HEK293T (cell line): Measurements from ENCODE around the gene ASB16.

Experiments used
- CTCF ChIA-PET: fragments of 350-600 bp; formaldehyde crosslinking; extraction: SDS; loops from one replicate; lab custom pipeline; 2021; ENCODE audit warnings: antibody characterized with exemption, inconsistent platforms; lab: Yijun Ruan, JAX
- POLR2A ChIA-PET: fragments of 350-600 bp; formaldehyde crosslinking; extraction: SDS; loops from one replicate; lab custom pipeline; 2020; ENCODE audit warnings: antibody characterized with exemption, inconsistent platforms; lab: Yijun Ruan, JAX
- DNase-seq: peaks from one replicate; pipeline ENCODE4 v3.0.0; 2012; ENCODE audit warnings: mixed read lengths; ENCODE audit errors: extremely low spot score
- ARNT ChIP-seq: fragments of 450-650 bp; IDR thresholded peaks from 2 replicates; pipeline ENCODE4 v1.6.1; 2017; ENCODE audit warnings: mild to moderate bottlenecking
- BHLHE40 ChIP-seq: fragments of 450-650 bp; IDR thresholded peaks from 2 replicates; pipeline ENCODE4 v1.6.1; 2016; ENCODE audit warnings: mild to moderate bottlenecking, moderate library complexity, borderline replicate concordance
- CTBP1 ChIP-seq: fragments of 450-650 bp; IDR thresholded peaks from 2 replicates; pipeline ENCODE4 v1.6.1; 2016; ENCODE audit warnings: borderline replicate concordance
- ELF4 ChIP-seq: fragments of 450-650 bp; IDR thresholded peaks from 2 replicates; pipeline ENCODE4 v1.6.1; 2017; ENCODE audit warnings: antibody characterized with exemption
- FOXA1 ChIP-seq: fragments of 450-650 bp; IDR thresholded peaks from 2 replicates; pipeline ENCODE4 v1.6.1; 2016; ENCODE audit warnings: mild to moderate bottlenecking
- FOXK2 ChIP-seq: fragments of 450-650 bp; IDR thresholded peaks from 2 replicates; pipeline ENCODE4 v1.6.1; 2016; ENCODE audit warnings: mild to moderate bottlenecking
- FOXM1 ChIP-seq: fragments of 450-650 bp; IDR thresholded peaks from 2 replicates; pipeline ENCODE4 v1.6.1; 2017; ENCODE audit warnings: mild to moderate bottlenecking, borderline replicate concordance
- HDGF ChIP-seq: fragments of 450-650 bp; IDR thresholded peaks from 2 replicates; pipeline ENCODE4 v1.6.1; 2017; ENCODE audit warnings: antibody characterized with exemption, borderline replicate concordance
- L3MBTL2 ChIP-seq: fragments of 450-650 bp; conservative IDR thresholded peaks from 2 replicates; pipeline ENCODE4 v1.6.1; 2016; ENCODE audit warnings: mild to moderate bottlenecking
- LEF1 ChIP-seq: fragments of 450-650 bp; IDR thresholded peaks from 2 replicates; pipeline ENCODE4 v1.6.1; 2017; ENCODE audit warnings: mild to moderate bottlenecking, borderline replicate concordance
- NFRKB ChIP-seq: fragments of 450-650 bp; IDR thresholded peaks from 2 replicates; pipeline ENCODE4 v1.6.1; 2016; ENCODE audit warnings: mild to moderate bottlenecking, moderate library complexity
- PKNOX1 ChIP-seq: fragments of 450-650 bp; IDR thresholded peaks from 2 replicates; pipeline ENCODE4 v1.6.1; 2016
- SP1 ChIP-seq: fragments of 450-650 bp; IDR thresholded peaks from 2 replicates; pipeline ENCODE4 v1.6.1; 2017
- SUZ12 ChIP-seq: fragments of 450-650 bp; IDR thresholded peaks from 2 replicates; pipeline ENCODE4 v1.6.1; 2016; ENCODE audit warnings: mild to moderate bottlenecking
- TARDBP ChIP-seq: fragments of 450-650 bp; IDR thresholded peaks from 2 replicates; pipeline ENCODE4 v1.6.1; 2016
- ZNF384 ChIP-seq: fragments of 450-650 bp; IDR thresholded peaks from 2 replicates; pipeline ENCODE4 v1.6.1; 2016

The ASB16 gene

GRCh38 chr17:44197980-44198720, 27.6 kb downstream of the ASB16 start:
- ChIA-PET POLR2A (interaction anchor here (4.0 to 6.1 kb wide), 2 partner anchors 12 to 21 kb away, joined by 27 to 31 read pairs; partner anchors contain the start of genes TMUB2 and UBTF), CTCF (interaction anchor here (0.6 kb wide), 1 partner anchor 13 kb away, joined by 5 read pairs; no protein-coding TSS in a partner anchor)
- DNase-seq: no peak
- TF ChIP-seq FOXA1 (no peak), LEF1 (no peak), ZNF384 (no peak), CTBP1 (no peak), TARDBP (no peak), FOXM1 (no peak), L3MBTL2 (no peak), FOXK2 (no peak), SUZ12 (no peak), BHLHE40 (no peak), PKNOX1 (no peak), ARNT (no peak)

DNA sequence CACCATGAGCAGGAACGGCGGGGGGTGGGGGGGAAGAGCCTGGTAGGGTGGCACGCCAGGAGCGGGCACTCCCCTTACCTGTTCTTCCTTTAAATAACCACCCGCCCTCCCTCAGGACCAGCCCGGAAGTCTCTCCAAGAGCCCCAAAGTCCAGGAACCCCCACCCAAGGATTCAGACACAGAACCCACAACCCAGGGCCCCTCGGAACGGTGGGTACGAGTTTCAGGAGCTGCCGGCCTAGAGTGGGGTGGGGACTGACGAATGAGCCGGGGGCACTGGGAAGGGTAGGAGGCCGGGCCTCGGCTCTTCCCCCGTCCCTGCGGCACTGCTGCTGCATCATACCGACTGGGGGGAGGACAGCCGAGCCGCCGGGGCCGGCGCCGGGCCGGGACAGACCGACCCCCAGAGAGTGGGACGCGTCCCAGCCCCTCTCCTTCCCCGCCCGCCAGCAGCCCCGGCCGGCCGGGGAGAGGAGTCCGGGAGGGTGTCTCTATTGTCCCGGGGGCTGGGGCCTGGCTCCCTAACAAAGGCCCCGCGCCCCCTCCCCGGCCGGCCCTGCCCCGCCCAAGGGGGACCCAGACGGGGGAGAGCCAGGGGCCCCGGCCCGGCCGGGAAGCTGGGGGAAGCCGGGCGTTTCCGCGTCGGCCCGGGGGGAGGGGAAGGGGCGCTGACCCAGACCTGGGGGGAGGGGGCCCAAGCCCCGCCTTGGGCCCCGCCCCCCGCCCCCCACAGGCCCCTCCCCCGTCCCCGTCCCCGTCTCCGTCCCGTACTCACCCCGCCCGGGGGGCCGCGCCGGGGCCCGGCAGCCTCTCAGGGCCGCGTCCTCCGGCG, 28.4 kb downstream of the ASB16 start:
- ChIA-PET CTCF (interaction anchor here (0.6 kb wide), 1 partner anchor 14 kb away, joined by 5 read pairs; no protein-coding TSS in a partner anchor), POLR2A (interaction anchor here (1.0 to 6.1 kb wide), 5 partner anchors 11 to 123 kb away, joined by 3 to 31 read pairs (median 14); partner anchors contain the start of genes HDAC5, TMUB2 and UBTF)
- no peak for TF ChIP-seq TARDBP
- no peak for TF ChIP-seq ZNF384
- no peak for TF ChIP-seq ELF4
- peak; percentile 76 for DNase-seq

DNA sequence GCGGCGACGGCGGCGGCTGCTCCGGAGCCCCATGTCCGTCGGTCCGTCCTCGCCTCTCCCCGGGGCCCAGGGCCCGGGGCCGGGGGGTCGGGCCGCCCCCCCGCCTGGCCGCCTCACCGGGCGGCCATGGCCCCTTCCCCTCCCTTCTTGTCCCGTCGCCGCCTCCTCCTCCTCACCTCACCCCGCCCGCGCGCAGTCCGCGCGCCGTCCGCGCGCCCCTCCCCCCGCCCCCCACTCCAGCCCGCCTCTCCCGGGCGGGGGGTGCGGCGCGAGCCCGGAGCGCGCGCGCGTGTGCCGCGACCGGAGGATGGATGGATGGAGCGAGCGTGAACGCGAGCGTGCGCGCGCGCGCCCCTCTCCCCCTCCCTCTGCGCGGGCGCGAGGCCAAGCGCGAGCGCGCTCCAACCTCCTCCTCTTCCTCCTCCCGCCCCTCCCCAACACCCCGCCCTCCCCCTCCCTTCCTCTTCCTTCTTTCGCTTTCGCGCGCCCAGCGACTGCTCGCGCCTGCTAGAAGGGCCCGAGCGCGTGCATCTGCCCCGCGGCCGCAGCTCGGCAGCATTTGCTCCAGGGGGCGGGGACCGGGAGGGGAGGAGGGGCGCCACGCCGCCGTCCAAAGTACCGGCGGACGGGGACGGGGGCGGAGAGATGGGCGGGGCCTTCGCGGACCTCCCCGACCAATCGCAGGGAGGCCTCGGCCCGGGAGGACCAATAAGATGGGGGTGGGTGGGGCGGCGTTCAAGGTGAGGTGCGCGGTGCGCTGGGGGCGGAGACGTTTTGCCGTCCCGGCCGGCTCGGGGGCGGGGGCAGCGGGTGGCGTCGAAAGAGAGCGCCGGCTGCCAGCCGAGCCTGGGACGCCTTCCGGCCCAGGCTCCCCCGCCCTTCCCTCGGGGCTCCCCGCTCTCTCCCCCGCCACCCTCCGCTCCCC, 29.3 kb downstream of the ASB16 start, which contains the start of gene ATXN7L3:
TSS of gene ATXN7L3 (minus strand) at position 332 of the 925 bp plus-strand sequence. CDS start 1,814 bp downstream, outside the sequence.
- ChIA-PET POLR2A (interaction anchor here (1.0 to 6.1 kb wide), 6 partner anchors 10 to 123 kb away, joined by 3 to 31 read pairs (median 9); partner anchors contain the start of genes HDAC5, TMUB2 and UBTF), CTCF (no interaction called here)
- TF ChIP-seq CTBP1: no peak
- no peak for TF ChIP-seq PKNOX1
- TF ChIP-seq ELF4: no peak
- TF ChIP-seq L3MBTL2: no peak
- TF ChIP-seq ARNT: no peak
- no peak for TF ChIP-seq ZNF384
- TF ChIP-seq FOXA1: no peak
- TF ChIP-seq LEF1: no peak
- TF ChIP-seq SP1: no peak
- TF ChIP-seq BHLHE40: no peak
- no peak for TF ChIP-seq HDGF
- TF ChIP-seq TARDBP: no peak
- TF ChIP-seq FOXK2: no peak
- peak; percentile 97 for DNase-seq

- POLR2A ChIA-PET: interaction anchor here (1.0 to 6.1 kb wide), 6 partner anchors 9 to 185 kb away, joined by 3 to 31 read pairs (median 8); partner anchors contain the start of genes TMUB2 and UBTF
Measured at GRCh38 chr17:44200478-44201155, 30.1 kb downstream of the ASB16 start.

More at GRCh38 chr17:44200478-44201155, 30.1 kb downstream of the ASB16 start:
- CTCF ChIA-PET: interaction anchor here (1.5 kb wide), 1 partner anchor 130 kb away, joined by 4 read pairs; no protein-coding TSS in a partner anchor
- no peak for DNase-seq
- TF ChIP-seq LEF1: no peak
- TF ChIP-seq FOXK2: no peak
- TF ChIP-seq SUZ12: no peak
- no peak for TF ChIP-seq ELF4
- TF ChIP-seq HDGF: no peak
- no peak for TF ChIP-seq ZNF384
- TF ChIP-seq BHLHE40: no peak
- no peak for TF ChIP-seq SP1
- TF ChIP-seq CTBP1: no peak
- no peak for TF ChIP-seq NFRKB
- no peak for TF ChIP-seq TARDBP
- TF ChIP-seq PKNOX1: no peak
- no peak for TF ChIP-seq FOXM1
- TF ChIP-seq ARNT: no peak
- TF ChIP-seq FOXA1: no peak
- TF ChIP-seq L3MBTL2: no peak
